HG03432 (cell line): ENCODE measurements around the gene UNKL.
"Not testable (repeated sequence)": the region's sequence is repeated elsewhere in the genome, so short reads cannot be mapped to it uniquely, and the experiment has no call there.

Experiments
- ATAC-seq: cut with Tn5 transposase; IDR thresholded peaks from one replicate; pipeline ENCODE4 v1.9.1; 2021; ENCODE audit warnings: mild to moderate bottlenecking, moderate library complexity; ENCODE audit not compliant: unreplicated experiment

Gene UNKL

GRCh38 chr16:1330260-1330914, 84.1 kb downstream of the UNKL start:
- no peak for ATAC-seq

GRCh38 chr16:1328961-1329360, 85.5 kb downstream of the UNKL start:
- ATAC-seq = not testable (repeated sequence)

- ATAC-seq = not testable (repeated sequence)
These were observed 86.4 kb downstream of the UNKL start for GRCh38 chr16:1328136-1328535.

DNA sequence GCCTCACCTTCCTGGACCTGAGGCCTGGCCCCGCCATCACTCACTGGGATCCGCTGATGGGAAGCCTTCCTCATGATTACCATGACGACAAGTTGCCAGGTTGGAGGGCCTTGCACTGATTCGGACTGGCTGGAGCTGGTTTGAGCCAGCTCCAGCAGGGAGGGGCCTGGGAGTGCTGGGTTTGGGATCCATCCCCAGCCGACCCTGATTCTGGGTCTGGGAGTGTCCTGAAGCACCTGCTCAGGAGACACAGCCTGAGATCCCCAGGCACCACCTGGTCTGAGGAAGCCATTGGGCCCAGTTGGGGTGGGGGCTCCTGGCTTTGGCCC, 86.9 kb downstream of the UNKL start:
- no peak for ATAC-seq

DNA sequence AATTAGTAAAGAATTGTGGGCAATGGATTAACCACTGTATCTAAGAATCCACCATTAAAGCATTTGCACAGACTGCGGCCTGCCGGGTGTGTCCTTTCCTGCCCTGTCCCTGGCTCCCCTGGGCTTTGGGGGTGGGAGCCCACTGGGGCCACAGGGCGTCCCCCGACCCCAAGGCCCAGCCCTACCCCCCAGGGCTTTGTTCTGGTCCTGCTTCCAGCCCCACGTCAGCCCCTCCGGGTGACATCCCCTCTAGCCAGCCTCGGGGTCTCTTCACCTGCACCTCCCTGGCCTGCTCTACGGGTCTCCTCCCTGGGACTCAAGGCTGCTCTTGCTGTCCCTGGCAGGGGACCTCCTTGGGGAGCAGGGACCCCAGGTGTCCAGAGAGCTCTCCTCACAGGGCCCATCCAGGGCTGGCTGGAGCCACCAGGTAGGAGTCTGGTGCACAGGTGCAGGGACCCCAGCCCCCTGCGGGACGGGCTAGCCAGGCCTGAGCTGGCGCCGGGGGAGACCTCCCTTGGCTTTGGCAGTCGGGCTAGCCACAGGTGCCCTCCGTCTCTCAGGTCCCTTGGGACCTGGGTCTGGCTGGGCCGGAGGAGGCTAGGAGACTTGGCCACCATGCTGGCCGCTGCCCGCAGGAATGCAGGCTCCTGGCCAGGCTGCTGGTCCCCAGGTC, 87.4 kb downstream of the UNKL start:
- ATAC-seq = no peak

GRCh38 chr16:1326391-1326790, 88.1 kb downstream of the UNKL start:
- no peak for ATAC-seq

DNA sequence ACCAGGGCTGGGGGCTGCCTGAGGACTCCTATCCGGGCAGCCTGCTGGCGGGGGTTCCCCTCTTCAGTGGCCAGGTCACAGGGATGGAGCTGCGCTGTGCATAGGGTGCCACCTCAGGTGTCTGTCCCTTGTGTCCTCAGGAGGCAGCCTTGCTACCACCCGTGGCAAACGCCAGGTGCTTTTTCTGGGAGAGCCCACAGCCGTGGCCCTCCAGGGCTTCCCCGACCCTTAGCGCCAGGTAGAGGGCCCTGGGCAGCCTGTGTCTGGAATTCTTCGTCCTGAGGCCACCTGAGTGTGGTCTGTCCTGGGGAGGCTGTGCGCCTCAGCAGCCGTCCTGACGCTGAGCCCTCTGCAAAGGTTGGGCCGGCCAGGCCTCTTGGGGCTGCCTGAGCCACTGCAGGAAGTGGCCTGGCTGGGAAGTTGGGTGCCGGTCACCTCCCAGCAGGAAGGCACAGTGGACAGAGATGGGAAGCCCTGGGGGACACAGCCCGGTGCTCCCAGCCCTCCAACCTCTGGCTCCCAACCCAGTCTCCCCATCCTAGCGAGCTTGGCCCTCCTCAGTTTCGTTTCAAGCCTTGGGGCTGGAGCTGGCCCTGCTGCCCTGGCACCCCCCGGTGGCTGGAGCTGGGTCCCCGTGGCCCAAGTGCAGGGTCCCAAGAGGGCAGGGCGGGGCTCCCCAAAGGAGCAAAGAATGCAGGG, 88.7 kb downstream of the UNKL start:
- ATAC-seq = no peak

- ATAC-seq = no peak
These were observed 89.2 kb downstream of the UNKL start for GRCh38 chr16:1325261-1325660.

GRCh38 chr16:1324286-1324826, 90.1 kb downstream of the UNKL start:
- ATAC-seq = no peak

DNA sequence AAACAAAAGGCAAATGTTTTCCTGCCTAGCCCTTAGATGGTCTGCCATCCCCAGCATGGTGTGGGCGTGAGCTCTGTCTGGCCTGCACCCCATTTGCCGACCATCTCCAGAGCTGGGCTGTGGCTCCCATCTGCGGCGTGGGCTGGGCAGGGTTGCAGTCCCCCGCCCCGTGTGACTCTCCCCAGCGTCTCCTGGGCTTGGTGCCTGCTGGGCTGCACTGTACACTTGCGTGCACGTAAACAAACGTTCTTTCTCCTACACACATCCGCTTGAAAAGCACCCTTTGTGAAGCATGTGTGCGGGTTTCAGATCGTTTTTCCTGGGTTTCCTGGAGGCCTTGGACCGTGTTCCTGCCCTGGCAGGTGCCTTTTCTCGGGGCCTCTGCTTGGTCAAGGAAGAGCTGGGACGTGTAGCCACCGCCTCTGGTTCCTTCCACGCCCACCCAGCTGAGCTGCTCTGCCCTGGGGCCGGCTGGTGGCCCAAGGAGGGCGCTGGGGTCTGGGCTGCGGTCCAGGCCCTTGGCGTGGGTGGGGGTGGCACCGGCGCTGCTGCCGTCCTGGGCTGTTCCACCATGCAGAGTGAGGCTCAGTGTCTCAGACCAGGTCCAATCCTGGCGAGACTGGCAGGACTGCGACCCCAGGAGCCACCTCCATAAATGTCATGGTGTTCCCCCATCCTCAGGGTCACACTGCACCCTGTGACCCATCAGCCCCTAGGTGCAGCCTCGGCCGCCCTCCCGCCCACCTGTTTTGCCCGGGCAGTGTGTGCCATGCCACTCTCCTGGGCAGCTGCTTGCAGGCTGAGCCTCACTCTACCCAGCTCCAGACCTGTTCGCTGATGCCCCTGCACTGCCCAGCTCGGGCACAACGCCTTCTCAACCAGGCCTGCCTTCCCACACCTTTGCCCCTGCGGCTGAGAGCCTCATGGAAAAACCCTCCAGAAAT, 90.9 kb downstream of the UNKL start:
- no peak for ATAC-seq

GRCh38 chr16:1322407-1322806, 92.1 kb downstream of the UNKL start:
- ATAC-seq = no peak

- ATAC-seq = no peak
These were observed 93.8 kb downstream of the UNKL start for GRCh38 chr16:1320658-1321240.

DNA sequence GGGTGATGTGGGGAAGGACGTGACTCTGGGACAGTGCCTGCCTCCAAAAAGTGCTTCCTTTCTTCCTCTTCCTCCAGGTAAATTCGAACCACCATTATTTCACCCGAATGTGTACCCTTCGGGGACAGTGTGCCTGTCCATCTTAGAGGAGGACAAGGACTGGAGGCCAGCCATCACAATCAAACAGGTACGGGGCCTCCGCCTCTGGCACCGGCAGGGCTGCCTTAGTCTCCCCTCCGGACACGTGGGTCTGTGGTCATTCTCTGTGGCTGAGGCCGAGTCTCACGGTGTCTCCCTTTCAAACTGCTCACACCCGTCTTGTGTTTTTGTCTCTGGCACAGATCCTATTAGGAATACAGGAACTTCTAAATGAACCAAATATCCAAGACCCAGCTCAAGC, 94.4 kb downstream of the UNKL start:
- ATAC-seq = no peak

DNA sequence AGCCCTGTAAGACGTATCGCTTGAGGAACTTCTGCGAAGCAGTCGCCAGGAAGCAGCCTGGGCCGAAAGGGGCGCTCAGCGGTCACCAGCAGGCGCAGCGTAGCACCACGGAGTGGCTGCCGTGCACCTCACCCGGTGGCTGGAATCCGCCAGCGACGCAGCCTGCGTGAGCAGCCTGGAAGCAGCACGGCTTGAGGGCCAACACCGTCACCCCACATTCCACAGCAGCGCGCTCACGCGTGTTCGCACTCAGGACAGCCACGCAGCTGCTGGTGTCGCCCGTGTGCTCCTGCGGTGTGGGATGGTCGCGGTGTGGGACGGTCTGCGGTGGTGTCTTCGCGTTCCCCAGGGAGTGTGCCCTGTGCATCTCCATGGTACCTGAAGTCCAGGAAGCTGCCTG, 95.5 kb downstream of the UNKL start:
- no peak for ATAC-seq

- no peak for ATAC-seq
These were observed 96.3 kb downstream of the UNKL start for GRCh38 chr16:1318268-1318545.

DNA sequence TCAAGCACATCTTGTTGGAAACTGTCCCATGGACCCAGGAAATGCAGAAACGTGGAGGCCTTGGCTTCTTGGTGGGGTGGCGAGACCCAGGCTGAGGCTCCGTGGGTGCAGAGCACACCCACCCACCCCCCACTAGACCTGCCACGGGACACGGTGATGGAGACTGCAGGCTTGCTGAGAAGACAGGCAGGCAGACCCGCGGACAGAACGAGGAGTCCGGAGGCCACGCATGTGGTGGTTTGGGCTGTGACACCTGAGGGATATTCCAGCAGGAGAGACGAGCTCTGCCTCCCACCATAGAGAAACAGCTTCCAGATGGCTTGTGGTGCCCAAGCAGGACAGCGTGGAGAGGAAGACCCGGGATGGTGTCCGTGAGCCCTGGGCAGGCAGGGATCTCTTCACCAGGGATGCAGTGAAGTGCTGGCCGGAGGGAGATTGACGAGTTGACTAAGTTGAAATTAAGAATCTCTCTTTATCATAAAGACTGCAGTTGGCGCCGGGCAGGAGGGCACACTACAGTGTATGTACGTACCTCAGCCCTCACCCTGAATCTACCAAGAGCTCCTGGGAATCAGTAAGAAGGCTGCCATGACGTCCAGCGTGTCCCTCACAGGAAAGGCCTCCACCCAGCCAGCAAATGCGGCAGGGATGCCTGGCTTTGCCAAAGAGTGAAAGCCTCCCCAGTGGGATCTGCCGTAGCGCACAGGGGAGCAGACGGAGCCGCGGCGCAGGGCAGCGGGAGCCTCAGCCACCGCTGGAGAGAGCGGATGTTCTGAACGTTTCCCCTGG, 96.8 kb downstream of the UNKL start:
- ATAC-seq = no peak

DNA sequence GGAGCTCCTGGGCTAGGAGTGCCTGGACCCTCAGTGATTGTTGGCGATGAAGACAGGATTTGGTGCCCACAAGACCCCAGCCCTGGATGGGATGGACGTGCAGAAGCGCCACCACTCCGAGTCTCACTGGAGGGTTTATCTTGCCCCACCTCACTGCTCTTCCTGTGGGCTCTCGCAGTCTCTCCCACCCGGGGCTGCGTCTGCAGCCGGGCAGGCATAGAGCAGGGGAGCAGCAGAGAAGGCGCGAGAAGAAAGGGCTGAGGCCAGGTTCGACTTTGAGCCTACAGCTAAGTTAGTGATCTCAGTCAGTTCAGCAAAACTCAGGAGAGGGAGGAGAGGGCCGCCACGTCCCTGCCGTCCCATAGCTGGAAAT, 98.5 kb downstream of the UNKL start:
- ATAC-seq = no peak

DNA sequence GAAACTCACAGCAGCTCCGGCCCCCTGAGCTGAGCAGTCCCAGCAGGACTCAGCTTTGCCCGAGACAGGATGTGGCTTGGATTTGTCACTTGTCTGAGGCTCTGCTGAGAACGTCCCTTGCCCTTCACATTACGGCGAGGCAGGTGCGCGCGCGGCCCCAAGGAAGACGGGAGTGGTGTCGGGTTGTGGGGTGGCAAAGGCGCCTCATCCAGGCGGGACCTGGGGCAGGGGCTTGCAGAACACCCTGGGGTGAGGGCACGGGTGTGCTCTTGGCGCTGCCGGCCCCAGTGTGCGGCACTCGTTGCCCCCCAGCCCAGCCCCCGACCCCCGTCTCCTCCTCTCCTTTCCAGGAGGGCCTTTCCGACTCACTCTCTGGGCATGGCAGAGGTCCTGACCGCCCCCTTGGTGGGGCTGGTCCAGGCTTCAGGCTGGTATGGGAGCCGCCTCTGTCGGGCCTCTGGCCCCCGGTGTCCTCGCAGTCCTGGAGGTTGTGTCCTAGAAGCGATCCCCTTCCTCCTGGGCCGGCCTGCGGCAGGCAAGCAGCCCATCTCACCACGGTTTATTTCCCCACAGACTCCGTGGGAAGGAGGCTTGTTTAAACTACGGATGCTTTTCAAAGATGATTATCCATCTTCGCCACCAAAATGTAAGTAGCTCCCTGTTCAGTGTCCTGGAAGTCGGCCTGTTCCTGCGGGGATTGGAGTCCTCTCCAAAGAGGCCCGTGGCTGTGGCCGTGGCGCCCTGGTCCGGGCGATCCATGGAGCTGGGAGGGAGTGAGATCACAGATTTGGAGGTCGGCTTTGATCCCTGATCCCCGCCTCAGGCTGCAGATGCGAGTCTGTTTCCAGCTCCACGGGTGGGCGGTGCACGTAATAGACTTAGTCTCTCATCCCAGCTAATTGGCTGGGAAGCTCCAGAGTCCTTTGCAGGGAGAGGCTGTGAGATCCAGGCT, 99.1 kb downstream of the UNKL start:
- no peak for ATAC-seq
